EH (cell line): ENCODE data around the gene ITPA.
"Not testable (repeated sequence)": the region's sequence is repeated elsewhere in the genome, so short reads cannot be mapped to it uniquely, and the experiment has no call there.

Experiments
- DNase-seq: peaks from one replicate; pipeline ENCODE4 v3.0.0-alpha.2; 2015; ENCODE audit warnings: low read depth

ITPA gene

GRCh38 chr20:3202965-3203314 is 6.4 kb upstream of the ITPA start:
- no peak for DNase-seq

GRCh38 chr20:3203315-3204123 is 5.8 kb upstream of the ITPA start:
- DNase-seq, result peak; percentile 39

GRCh38 chr20:3204124-3204794 is 5.0 kb upstream of the ITPA start, which contains the start of gene DDRGK1:
TSS of gene DDRGK1 (minus strand) at chr20:3204682. CDS start at chr20:3204627, 55 bp downstream.
- DNase-seq, result peak; percentile 84

GRCh38 chr20:3208786-3209256 is 477 bp upstream of the ITPA start:
- DNase-seq, result peak; percentile 18

GRCh38 chr20:3209946-3210317 is 634 bp downstream of the ITPA start:
- peak; percentile 27 for DNase-seq

GRCh38 chr20:3210346-3210745 is 1.0 kb downstream of the ITPA start:
- DNase-seq, result no peak

- DNase-seq, result no peak
Observed at GRCh38 chr20:3213226-3213625, 3.9 kb downstream of the ITPA start.

GRCh38 chr20:3215359-3215917 is 6.1 kb downstream of the ITPA start:
- DNase-seq, result not testable (repeated sequence)

GRCh38 chr20:3218307-3218988 is 9.2 kb downstream of the ITPA start:
- peak; percentile 34 for DNase-seq

GRCh38 chr20:3221398-3222226 is 12.3 kb downstream of the ITPA start:
- DNase-seq, result no peak

GRCh38 chr20:3222635-3223600 is 13.6 kb downstream of the ITPA start:
- DNase-seq, result no peak

- no peak for DNase-seq
Observed at GRCh38 chr20:3223651-3223993, 14.3 kb downstream of the ITPA start.

- DNase-seq, result no peak
Observed at GRCh38 chr20:3223994-3224680, 14.8 kb downstream of the ITPA start.

GRCh38 chr20:3224681-3225421 is 15.6 kb downstream of the ITPA start:
- DNase-seq, result no peak

- DNase-seq, result no peak
Observed at GRCh38 chr20:3226093-3226492, 16.8 kb downstream of the ITPA start.

GRCh38 chr20:3226864-3227263 is 17.6 kb downstream of the ITPA start:
- no peak for DNase-seq

- no peak for DNase-seq
Observed at GRCh38 chr20:3227506-3227905, 18.2 kb downstream of the ITPA start.

GRCh38 chr20:3227936-3228749 is 18.8 kb downstream of the ITPA start:
- no peak for DNase-seq

GRCh38 chr20:3228750-3229032 is 19.4 kb downstream of the ITPA start:
- no peak for DNase-seq
